NCI-H748 treated with DMSO at 0.1 percent for 48 hours (cell line): ENCODE measurements around the gene IRF7.
A peak's percentile ranks its signal among the peaks of the same experiment; 100 is the strongest.
"Not testable (repeated sequence)": the region's sequence is repeated elsewhere in the genome, so short reads cannot be mapped to it uniquely, and the experiment has no call there.

Experiments
- DNase-seq: peaks from one replicate; lab custom pipeline; 2025; lab: John Stamatoyannopoulos, UW

Gene IRF7

DNA sequence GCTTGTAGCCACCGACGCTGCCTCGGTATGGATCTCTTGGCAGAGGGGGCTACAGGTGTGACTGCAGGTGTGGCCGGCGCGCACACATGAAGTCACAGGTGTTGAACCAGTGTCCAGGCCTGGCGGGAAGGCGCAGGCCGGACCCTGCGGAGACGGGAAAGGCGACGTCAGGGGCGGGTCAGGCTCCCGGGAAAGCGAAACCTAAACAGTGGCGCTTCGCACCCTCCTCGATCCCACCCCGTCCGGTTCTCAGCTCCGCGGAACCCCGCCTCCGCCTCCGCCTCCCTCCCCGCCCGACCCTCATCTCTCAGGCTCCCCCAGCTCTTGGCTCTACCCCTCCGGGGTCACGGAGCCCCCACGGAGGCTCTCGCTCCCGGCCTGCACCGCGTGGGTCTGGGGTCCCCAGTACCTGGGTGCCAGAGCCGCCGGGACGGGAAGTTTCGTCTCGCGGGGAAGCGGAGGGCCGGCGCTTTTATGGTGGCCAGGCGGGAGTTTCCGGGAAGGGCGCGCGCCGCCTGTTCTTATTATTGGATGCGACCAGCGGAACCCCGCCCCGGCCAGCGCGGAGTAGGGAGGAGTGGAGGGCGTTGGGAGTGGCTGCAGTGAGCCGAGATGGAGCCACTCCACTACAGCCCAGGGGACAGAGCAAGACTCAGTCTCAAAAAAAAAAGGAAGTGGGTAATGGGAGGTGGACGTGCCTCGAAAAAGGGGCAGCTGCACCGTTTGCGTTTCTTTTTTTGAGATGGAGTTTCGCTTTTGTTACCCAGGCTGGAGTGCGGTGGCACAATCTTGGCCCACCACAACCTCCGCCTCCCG lies at the start of gene IRF7:
IRF7 (minus strand) TSS at position 447 of the 816 bp plus-strand sequence. CDS start 586 bp downstream, outside the sequence.
- peak; percentile 79 for DNase-seq

DNA sequence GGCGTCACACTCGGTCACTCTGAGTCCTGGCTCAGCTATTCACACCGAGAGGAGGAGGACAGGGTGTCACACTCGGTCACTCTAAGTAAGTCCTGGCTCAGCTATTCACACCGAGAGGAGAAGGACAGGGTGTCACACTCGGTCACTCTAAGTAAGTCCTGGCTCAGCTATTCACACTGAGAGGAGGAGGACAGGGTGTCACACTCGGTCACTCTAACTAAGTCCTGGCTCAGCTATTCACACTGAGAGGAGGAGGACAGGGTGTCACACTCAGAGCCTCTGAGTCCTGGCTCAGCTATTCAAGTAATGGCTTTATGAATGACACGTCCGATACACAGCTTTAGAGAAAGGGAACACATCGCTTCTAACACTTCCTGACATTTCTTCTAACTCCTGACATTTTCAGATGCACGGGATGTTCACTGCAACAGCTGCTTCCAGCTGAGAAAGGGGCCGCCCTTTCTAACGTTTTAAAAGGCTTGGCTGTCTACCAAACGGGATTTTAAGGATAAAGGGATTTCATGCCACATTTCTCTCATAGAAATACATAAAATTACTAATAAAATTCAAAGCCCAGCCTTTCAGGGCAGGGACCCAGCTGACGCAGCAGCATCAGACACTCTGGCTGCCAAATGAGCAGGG lies 49.4 kb upstream of the IRF7 start:
- no peak for DNase-seq

DNA sequence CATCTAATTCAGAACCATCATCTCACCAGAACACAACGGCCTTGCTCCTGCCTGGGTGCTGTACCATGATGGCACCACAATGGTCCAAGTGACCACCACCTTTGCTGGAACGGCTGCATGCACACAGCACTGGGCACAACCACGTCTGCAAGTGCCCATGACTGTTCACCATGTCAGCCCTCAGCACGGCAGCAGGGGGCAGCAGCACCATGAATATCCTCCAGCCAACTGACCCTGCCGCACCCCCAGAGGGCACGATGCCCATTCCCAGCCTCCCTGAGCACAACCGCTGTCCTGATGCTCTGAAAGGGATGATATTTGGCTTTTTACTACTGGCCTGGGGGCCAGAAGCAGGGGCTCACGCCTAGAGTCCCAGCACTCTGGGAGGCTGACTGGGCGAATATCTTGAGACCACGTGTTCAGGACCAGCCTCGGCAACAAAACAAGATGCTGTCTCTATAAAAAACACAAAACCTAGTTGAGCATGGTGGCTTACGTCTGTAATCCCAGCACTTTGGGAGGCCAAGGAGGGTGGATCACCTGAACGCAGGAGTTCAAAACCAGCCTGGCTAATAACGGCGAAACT lies 47.0 kb upstream of the IRF7 start:
- peak; percentile 10 for DNase-seq

DNA sequence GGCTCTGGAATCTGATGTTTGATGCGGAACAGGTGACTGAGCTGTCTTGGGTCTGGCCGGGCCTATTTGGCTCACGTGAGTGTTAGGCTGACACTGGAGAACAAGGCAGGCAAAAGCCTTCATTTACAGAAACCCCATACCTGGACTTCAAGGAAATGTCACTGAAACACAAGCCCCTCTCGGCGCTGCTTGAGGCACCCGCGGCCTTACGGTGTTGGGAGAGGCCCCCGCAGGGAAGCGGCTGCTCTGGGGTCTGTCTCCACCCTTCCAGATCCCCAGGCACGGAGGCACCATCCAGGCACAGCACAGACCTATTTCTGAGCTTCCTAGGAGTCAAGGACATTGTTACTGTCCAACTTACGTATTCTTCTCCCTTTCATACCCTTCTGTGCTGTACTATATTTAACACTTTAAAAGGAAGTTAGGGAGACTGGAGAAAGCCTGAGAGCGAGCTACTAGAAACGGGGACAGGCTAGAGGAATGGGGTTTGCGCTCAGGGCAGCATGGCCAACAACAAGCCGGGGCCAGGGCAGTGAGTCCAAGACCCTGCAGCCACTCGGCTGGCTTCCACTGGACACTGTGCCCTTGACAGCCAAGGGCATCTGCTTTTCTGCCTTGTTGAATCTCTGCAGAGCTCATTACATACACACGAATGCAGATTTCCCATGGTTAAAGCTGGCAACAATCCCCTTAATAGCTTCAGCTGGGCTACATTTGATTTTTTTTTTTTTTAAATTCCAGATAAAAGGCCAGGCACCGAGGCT lies 45.1 kb upstream of the IRF7 start:
- DNase-seq: no peak

DNA sequence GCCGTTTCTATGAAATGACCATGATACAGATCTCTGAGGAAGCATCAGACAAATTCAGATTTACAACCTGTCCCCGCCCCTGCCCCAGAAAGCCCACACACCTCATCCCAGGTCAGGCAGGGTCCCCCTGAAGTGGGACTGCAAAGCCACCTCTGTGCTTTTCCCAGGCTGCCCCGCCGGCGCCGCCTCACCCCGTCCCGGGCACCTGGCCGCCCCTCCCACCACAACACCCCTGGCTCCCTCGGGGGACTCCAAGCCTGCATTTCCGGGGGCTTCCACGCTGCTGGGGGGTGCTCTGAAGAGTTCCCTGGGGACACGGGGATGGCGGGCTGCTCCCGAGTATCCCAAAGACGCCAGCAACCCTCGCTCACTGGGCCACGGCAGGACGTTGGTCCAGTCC lies 44.5 kb upstream of the IRF7 start:
- DNase-seq: no peak

DNA sequence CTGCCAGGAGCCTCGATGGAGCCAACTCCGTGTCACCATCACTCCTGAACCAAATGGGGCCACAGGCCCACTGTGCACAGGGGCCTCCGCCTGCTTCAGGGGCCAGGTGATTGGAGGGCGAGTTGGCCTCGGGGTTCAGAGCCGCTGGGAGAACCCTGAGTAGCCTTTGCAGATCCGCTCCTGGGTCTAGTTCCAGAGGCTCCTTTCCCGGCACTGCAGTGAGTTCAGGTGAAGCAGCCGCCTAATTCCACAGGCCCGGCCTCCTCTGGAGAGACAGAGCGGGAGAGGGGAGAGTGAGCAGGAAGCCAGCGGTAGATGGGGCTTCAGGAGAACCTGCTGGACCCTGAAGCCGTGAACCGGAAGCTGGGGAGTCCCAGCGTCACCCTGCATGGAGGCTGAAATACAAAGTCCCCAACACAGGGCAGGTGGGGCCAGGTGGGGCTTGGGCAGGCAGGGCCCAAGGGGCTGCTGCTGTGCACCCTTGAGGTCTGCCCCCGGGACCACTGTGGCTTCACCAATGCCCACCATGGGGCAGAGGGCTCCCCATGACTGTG lies 43.9 kb upstream of the IRF7 start:
- DNase-seq: no peak

DNA sequence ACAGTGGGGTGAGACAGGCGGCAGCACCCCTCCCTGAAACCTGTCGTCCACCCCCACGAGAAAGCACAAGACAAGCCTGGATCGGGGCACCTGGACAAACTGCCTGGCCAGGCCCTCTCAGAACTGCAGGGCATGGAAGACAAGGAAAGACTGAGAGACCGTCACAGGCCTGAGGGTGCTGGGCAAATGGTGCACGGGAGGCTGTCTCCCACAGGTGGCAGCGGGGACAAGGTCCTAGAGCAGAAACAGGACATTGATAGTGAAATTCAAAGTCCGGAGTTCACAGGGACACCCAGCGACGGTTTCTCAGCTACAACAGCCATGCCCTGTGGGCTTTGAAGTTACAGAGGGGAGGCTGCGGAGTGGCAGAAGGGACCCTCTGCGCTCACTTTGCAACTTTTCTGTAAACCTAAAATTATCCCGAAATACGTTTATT lies 42.0 kb upstream of the IRF7 start:
- DNase-seq: no peak

DNA sequence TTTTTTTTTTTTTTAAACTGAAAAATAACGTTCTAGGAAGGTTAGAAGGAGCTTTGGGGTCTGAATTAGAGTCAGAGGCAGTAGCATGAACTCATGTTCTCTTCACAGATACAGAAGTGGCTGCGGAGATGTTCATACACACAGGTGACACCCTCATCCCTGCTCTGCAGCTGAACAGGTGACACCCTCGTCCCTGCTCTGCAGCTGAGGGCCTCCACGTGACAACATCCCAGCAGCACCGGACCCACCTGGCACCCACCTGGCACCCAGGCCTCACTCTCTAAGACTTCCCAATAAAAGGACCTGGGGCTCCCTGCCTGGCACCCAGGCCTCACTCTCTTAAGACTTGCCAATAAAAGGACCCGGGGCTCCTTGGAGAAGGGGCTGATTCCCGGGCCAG lies 41.1 kb upstream of the IRF7 start:
- no peak for DNase-seq

DNA sequence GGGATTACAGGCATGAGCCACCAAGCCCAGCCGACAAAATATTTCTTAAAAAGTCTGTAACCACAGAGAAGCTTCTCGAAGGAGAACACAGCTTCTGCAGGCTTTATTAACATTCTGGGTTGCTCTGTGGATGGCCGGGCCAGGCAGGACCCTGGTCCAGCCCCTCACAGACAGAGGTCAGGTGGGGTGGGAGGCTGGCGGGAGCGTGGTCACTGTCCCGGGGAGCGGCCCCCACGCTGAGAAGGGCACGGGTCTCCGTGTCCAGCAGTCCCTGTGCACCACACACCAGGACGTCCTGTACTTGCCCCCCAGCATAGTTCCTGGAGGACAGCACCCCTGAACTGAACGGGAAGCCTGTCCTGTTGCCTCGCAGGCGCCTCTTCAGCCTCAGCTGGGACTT lies 40.7 kb upstream of the IRF7 start:
- DNase-seq: no peak

DNA sequence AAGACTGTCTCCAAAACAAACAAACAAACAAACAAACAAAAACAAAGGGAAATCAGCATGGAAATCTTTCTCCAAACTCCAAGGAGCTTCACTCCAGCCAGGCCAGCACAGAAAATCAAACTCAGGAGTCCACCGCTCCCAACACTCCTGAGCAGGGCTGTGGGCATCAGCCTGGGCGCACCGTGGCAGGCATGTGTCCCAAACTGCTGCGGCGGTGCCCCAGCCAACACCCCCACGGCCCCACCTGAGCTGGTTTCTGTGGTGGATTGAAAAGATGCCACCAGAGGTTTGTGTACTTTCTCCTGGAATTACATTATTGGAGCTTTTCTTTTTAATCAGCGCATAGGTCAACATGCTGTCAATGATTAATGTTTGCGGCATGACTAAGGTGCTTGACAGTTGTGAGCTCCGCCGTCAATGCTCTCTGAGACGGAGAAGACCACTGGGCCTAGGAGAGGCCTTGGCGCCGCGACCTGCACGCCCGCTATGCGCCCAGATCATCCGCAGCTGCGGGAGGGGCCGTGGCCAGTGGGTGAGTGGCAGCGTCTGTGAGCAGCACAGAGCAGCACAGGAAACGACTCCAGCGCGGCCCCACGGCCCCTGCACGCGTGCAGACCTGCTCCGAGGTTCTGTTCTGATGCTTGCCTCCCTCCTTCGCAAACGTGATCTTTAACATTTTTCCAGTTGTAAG lies 39.4 kb upstream of the IRF7 start:
- DNase-seq: no peak

DNA sequence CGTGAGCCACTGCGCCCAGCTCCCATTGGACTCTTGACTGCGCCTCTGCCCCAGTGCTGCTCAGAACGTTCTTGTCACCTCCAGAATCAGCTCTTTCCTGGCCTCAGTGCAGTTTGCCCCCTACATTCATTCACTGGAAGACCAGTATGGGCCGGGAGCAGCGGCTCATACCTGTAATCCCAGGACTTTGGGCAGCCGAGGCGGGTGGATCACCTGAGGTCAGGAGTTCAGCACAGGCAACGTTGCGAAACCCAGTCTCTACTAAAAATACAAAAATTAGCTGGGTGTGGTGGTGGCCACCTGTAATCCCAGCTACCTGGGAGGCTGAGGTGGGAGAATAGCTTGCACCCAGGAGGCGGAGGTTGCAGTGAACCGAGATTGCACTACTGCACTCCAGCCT lies 38.7 kb upstream of the IRF7 start:
- not testable (repeated sequence) for DNase-seq

DNA sequence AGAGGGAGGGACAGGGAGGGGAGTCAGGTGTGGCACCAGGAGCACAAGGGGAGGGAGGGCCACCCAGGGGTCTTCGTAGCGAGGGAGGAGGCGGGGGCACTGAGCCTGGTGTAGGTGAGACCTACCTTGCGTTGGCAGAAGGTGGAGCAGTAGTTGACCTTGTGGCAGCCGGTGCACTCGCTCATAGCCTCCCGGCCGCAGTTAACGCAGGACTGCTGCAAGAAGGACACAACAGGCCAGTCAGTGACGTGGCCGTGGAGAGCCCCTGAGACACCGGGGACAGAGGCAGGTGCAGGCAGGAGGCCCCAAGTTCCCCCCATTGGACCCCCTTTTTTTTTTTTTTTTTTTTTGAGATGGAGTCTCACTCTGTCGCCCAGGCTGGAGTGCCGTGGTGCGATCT lies 38.1 kb upstream of the IRF7 start:
- DNase-seq: no peak

DNA sequence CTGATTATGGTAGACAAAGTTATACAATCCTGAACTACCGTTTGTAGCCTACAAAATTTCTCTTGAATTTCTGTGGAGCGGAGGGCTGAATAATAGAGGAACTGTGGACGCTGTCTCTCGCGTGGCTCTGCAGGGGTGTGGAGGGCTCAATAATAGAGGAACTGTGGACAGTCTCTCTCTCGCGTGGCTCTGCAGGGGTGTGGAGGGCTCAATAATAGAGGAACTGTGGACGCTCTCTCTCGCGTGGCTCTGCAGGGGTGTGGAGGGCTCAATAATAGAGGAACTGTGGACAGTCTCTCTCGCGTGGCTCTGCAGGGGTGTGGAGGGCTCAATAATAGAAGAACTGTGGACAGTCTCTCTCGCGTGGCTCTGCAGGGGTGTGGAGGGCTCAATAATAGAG lies 37.4 kb upstream of the IRF7 start:
- not testable (repeated sequence) for DNase-seq

DNA sequence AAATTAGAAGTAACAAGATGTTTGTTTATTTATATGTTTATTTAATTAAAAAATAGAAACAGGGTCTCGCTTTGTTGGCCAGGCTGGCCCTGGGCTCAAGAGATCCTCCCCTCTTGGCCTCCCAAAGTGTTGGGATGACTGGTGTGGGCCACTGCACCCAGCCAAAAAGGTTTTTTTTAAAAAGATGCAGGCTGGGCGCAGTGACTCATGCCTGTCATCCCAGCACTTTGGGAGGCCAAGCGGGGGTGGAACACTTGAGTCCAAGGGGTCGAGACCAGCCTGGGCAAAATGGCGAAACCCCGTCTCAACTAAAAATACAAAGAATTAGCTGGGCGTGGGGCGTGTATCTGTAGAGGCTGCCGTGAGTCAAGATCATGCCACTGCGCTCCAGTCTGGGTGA lies 34.7 kb upstream of the IRF7 start:
- DNase-seq: no peak

DNA sequence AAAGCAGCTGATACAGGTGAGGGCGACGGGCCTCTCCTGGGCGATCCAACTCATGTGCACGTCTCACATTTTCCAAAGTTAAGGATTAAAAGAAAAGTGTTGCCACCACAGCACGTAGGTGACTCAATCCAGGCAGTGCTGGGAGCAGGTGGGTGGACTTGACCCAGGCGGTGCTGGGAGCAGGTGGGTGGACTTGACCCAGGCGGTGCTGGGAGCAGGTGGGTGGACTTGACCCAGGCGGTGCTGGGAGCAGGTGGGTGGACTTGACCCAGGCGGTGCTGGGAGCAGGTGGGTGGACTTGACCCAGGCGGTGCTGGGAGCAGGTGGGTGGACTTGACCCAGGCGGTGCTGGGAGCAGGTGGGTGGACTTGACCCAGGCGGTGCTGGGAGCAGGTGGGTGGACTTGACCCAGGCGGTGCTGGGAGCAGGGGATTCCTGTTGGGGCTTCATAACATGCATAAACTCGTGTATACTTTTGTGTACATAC lies 32.0 kb upstream of the IRF7 start:
- DNase-seq: not testable (repeated sequence)

DNA sequence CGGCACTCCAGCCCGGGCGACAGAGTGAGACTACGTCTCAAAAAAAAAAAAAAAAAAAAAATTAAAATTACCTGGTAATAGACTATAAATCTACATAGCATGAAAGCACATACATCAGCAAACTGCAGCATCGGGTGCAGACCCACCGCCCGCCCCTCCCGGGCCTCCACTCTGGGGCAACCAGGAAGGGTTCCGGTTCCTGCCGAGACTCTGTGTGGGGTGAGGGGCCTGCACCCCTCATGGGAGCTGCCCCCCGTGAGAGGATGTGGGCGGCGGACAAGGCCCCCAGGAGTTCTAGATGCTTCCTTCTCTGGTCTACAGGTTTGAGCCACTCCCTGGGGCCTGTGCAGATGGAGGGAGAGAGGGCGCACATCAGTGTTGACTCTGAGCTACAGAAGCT lies 30.5 kb upstream of the IRF7 start:
- no peak for DNase-seq

DNA sequence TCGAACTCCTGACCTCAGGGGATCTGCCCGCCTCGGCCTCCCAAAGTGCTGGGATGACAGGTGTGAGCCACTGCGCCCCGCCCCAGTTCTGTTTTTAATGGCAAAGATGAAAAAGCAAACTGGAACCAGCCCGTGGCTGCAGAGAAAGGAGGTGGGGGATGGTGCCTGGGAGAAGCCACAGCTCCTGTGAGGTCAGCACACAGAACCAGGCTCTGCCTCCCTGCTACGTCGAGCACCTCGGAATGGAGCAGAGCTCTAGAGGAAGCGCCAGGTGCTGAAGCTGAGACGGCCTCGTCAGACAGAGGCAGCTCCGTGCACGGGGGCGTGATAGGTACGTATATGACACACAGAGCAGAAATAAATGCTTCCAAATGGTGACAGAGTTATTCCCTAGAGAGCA lies 29.8 kb upstream of the IRF7 start:
- no peak for DNase-seq

DNA sequence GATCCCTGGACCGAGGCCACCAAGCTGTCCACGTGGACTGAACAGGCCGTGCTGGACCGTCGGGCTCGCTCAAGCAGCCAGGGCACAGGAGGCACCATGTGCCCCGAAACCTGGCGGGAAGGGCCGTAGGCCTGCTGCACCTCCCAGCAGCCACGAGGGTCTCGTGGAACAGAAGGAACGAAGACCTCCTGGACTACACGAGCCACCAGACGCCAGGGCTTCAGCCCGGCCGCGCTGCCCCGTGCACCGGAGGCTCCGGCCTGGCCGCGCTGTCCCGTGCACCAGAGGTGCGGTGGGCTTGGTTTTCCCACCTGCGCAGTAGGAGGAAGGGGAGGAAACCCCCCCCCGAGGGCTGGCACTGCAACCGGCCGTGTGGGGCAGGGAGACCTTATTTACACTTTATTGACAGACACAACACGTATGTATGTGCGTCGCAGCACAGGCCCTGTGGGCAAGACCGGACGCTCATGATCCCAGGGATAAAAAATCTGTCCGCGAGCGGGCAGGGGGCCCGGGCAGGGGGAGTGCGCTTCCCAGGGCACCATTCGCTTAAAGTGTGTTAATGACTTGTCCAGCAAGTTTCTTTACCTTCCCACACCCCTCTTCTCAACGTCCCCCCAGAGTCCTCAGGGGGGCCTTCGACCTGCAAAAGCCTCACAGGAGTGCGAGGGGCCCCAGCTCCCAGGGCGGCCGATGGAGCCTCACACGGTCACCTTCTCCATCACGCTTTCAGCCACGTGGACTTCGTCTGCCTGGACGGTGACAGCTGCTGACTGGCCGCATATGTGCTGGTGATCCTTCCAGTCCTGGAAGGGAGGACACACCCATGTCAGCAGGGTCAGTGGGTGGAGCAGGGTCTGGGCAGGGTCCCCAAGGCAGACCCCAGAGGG lies 28.3 kb upstream of the IRF7 start:
- no peak for DNase-seq

DNA sequence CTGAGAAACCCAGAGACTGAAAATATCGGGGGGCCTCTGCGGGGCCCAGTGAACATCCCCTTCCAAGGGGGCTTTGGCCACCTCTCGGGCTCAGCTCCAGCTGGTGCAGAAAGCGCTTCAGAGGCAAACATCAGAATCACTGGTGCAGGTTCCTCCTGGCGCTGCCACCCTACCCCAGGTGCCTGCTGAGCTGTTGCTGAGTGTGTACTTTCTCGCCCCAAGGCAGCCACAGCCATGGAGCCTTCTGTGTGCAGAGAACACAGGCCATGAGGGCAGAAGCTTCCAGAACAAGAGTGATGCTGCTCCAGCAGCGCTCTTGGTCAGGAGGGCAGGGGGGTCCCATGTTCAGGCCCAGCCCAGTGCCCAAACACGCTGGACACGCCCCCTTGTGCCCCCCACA lies 27.6 kb upstream of the IRF7 start:
- DNase-seq: no peak

DNA sequence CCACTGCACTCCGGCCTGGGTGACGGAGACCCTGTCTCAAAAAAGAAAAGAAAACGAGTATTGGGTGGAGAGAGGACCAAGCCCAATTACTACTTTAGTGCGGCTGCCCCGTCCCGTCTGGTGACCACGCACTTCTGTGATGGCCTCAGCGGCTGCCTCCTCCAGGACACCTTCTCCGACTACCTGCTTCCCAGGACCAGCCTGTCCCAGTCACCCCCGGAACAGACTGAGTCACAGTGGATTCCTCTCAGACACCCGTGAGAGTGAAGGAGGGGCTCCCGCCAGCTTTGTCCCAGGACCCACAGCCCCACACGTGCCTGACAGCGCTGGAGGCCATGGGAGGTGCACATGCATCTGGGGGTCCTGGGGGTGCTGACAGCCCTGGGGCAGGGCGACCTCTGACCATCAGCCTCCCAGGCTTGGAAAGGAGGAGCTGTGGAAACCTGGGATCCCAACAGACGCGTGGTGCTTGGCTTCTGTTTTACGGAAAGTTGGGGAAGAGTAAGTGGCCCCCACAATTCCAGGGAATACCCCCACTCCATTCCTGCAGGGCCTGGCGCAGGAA lies 26.1 kb upstream of the IRF7 start:
- DNase-seq: no peak
